CD4-positive, alpha-beta memory T cell (primary cell): ENCODE data around the gene COL28A1. TPM values are rescaled to one million over a fixed set of nuclear protein-coding genes. Genes with fewer than 3 reads are reported as not detected.
"Not testable (repeated sequence)": the region's sequence is repeated elsewhere in the genome, so short reads cannot be mapped to it uniquely, and the experiment has no call there.

Source experiments
- CTCF ChIA-PET: fragments of 350-600 bp; sonication (Branson Sonifier 250); formaldehyde crosslinking; loops from one replicate; lab custom pipeline; 2021; ENCODE audit warnings: inconsistent platforms; ENCODE audit not compliant: partially characterized antibody; lab: Charles Lee
- POLR2A ChIA-PET: fragments of 350-600 bp; sonication (Branson Sonifier 250); formaldehyde crosslinking; loops from one replicate; lab custom pipeline; 2021; ENCODE audit not compliant: partially characterized antibody; lab: Charles Lee
- DNase-seq, 5 donors: peaks; one replicate each; pipeline versions ENCODE4 v3.0.0 to v3.0.0-alpha.2; 2020 to 2022; ENCODE audit warnings: mixed read lengths in 1 of 5
- H3K27ac ChIP-seq: one replicate; pipeline ENCODE4 v1.7.0; 2013; ENCODE audit warnings: low read depth, low read length
- H3K27me3 ChIP-seq: 2 replicates; pipeline ENCODE4 v1.7.0; 2013; ENCODE audit warnings: mild to moderate bottlenecking, low read length, moderate library complexity; ENCODE audit not compliant: insufficient read depth
- H3K36me3 ChIP-seq: 2 replicates; pipeline ENCODE4 v1.7.0; 2013; ENCODE audit warnings: mild to moderate bottlenecking, low read length, moderate library complexity; ENCODE audit not compliant: insufficient read depth
- H3K4me1 ChIP-seq: 2 replicates; pipeline ENCODE4 v1.7.0; 2013; ENCODE audit warnings: mild to moderate bottlenecking, low read length, moderate library complexity; ENCODE audit not compliant: insufficient read depth
- H3K4me3 ChIP-seq, 2 donors: one replicate each; pipeline ENCODE4 v1.7.0; 2013; ENCODE audit warnings: low read length in 2 of 2, mild to moderate bottlenecking in 1 of 2
- H3K9me3 ChIP-seq, 2 donors: one replicate each; pipeline ENCODE4 v1.7.0; 2013; ENCODE audit warnings: low read length in 2 of 2, control low read depth in 1 of 2; ENCODE audit not compliant: control insufficient read depth in 1 of 2
- H3K27ac Mint-ChIP-seq, 7 donors: one replicate each; pipeline ENCODE4 v1.8.0; 2020 to 2021; ENCODE audit warnings: mixed read lengths in 7 of 7, mild to moderate bottlenecking in 6 of 7, inconsistent platforms in 3 of 7, moderate library complexity in 3 of 7
- H3K27me3 Mint-ChIP-seq, 2 donors: one replicate each; pipeline ENCODE4 v1.8.0; 2020 to 2021; ENCODE audit warnings: mixed read lengths in 2 of 2
- H3K36me3 Mint-ChIP-seq, 2 donors: one replicate each; pipeline ENCODE4 v1.8.0; 2020 to 2021; ENCODE audit warnings: mixed read lengths in 2 of 2, inconsistent platforms in 1 of 2, mild to moderate bottlenecking in 1 of 2
- H3K4me1 Mint-ChIP-seq, 4 donors: one replicate each; pipeline ENCODE4 v1.8.0; 2020 to 2021; ENCODE audit warnings: mixed read lengths in 4 of 4, mild to moderate bottlenecking in 1 of 4
- H3K4me3 Mint-ChIP-seq, 8 donors: one replicate each; pipeline ENCODE4 v1.8.0; 2020 to 2021; ENCODE audit warnings: mixed read lengths in 8 of 8, mild to moderate bottlenecking in 7 of 8, moderate library complexity in 6 of 8, inconsistent platforms in 3 of 8
- H3K9me3 Mint-ChIP-seq, 8 donors: one replicate each; pipeline ENCODE4 v1.8.0; 2020 to 2021; ENCODE audit warnings: mixed read lengths in 8 of 8, mild to moderate bottlenecking in 5 of 8, inconsistent platforms in 3 of 8, moderate library complexity in 1 of 8
- intact Hi-C: fragments of 100-400 bp; cut with micrococcal nuclease; formaldehyde crosslinking; loops from one replicate; pipeline ENCODE4 v1.15.1; 2023
- polyA plus RNA-seq, 2 donors: library from polyadenylated mRNA; unstranded; fragments of 300-500 nt; fragmentation: Illumina TruSeq; gene quantifications; one replicate each; pipeline ENCODE4 v1.2.3, GENCODE V29; 2021
- total RNA-seq, 2 experiments: library from RNA; stranded (reverse); gene quantifications; one replicate each; pipeline ENCODE4 v1.2.3, GENCODE V29; 2021

The COL28A1 gene
- total and polyA plus RNA-seq, 4 experiments from 2014 or later: 0.15 to 0.19 TPM; not detected in 2

DNA sequence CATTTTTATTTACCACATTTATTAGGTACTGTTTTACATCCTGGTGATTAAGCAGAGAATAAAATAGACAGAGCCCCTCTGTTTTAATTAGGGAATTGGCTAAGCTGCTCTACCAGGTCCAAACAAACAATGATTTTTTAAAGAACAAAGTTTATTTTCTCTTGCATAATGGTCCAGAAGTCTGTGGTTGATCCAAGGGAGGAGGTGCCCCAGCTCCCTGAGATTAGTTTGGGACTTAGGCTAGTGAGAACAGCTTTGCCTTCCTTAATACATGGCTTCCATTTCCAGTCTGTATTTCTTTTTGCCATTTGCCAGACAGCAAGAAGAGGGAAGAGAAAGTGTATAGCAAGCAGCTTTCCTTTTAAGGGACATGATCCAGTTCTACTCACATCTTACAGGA is 28.1 kb upstream of the COL28A1 start:
- Mint-ChIP-seq H3K36me3 (peaks cover 8 to 13% of the 10 kb centered on the region in 2 donors), H3K4me3 (no peak overlapping the region), H3K27me3 (peaks cover 0 to 1% of the 10 kb centered on the region in 2 donors), H3K9me3 (peaks cover 0 to 9% (median 5%) of the 10 kb centered on the region in 8 donors), H3K4me1 (peaks cover 13 to 20% (median 16%) of the 10 kb centered on the region in 4 donors), H3K27ac (no peak overlapping the region)
- H3K9me3 ChIP-seq: no peaks in the 10 kb centered on the region
- H3K27ac ChIP-seq: no peak overlapping the region
- H3K36me3 ChIP-seq: no peaks in the 10 kb centered on the region
- H3K27me3 ChIP-seq: no peaks in the 10 kb centered on the region
- CTCF ChIA-PET: interaction anchor here (1.2 kb wide), 1 partner anchor 382 kb away, joined by 3 read pairs; no protein-coding TSS in a partner anchor
- intact Hi-C loops: no loop called here
- DNase-seq: no peak
- peaks cover 30% of the 10 kb centered on the region for H3K4me1 ChIP-seq
- POLR2A ChIA-PET: interaction anchor here (1.5 kb wide), 1 partner anchor 77 kb away, joined by 3 read pairs; the partner anchor contains the start of gene UMAD1
- no peak overlapping the region for H3K4me3 ChIP-seq

DNA sequence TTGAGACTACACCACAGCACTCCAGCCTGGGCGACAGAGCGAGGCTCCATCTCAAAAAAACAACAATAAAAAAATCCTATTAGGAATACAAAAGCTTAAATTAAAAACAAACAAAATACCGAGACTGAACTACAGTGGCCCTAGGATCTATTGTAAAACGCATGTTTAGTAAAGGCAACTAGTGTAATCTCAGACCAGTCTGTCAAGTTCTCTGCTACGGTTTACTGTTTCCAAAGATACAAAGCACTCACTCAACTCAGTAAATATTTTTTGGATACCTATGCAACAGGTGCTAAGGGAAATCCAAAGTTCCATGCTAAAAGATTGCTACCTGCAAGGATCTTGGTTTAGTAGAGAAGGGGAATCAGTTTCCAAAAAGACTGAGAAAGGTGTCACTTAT is 27.6 kb upstream of the COL28A1 start:
- intact Hi-C loops: no loop called here
- peak overlapping the region in 1 of 7 donors; percentile 13 for H3K27ac Mint-ChIP-seq
- H3K27me3 Mint-ChIP-seq: peaks cover 0 to 1% of the 10 kb centered on the region in 2 donors
- ChIA-PET POLR2A (interaction anchor here (1.5 kb wide), 1 partner anchor 77 kb away, joined by 3 read pairs; the partner anchor contains the start of gene UMAD1), CTCF (interaction anchor here (1.2 kb wide), 1 partner anchor 381 kb away, joined by 3 read pairs; no protein-coding TSS in a partner anchor)
- peaks cover under 1 to 14% (median 9%) of the 10 kb centered on the region in 8 donors for H3K9me3 Mint-ChIP-seq
- no peak overlapping the region for H3K4me3 ChIP-seq
- no peaks in the 10 kb centered on the region for H3K9me3 ChIP-seq
- H3K36me3 ChIP-seq: no peaks in the 10 kb centered on the region
- H3K27ac ChIP-seq: no peak overlapping the region
- peaks cover 13 to 18% of the 10 kb centered on the region in 2 donors for H3K36me3 Mint-ChIP-seq
- H3K4me3 Mint-ChIP-seq: no peak overlapping the region
- no peaks in the 10 kb centered on the region for H3K27me3 ChIP-seq
- H3K4me1 ChIP-seq: peaks cover 24% of the 10 kb centered on the region
- H3K4me1 Mint-ChIP-seq: peaks cover 8 to 14% (median 11%) of the 10 kb centered on the region in 4 donors
- no peak for DNase-seq

DNA sequence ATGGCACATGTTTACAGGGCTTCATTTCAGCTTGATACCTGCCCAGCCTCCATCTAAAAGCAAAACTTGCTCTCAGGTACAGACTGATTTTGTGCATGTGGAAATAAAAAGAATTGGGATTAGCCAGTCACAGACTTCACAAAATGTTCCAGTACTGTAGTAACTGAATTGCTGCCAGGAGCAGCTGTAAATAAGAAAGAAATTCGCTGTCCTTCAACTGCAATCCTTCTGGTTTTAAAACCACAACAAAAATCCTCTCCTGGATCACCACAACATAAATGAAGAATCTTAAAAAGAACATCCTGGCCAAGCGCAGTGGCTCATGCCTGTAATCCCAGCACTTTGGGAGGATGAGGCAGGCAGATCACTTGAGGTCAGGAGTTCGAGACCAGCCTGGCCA is 27.1 kb upstream of the COL28A1 start:
- POLR2A ChIA-PET: no interaction called here
- Mint-ChIP-seq H3K4me3 (no peak overlapping the region), H3K27ac (no peak overlapping the region), H3K9me3 (peaks cover 3 to 17% (median 10%) of the 10 kb centered on the region in 8 donors), H3K4me1 (peaks cover 3 to 10% (median 5%) of the 10 kb centered on the region in 4 donors), H3K36me3 (peaks cover 15 to 19% of the 10 kb centered on the region in 2 donors), H3K27me3 (peaks cover 0 to 1% of the 10 kb centered on the region in 2 donors)
- Histone ChIP-seq H3K27me3 (no peaks in the 10 kb centered on the region), H3K9me3 (no peaks in the 10 kb centered on the region), H3K27ac (no peak overlapping the region), H3K4me3 (no peak overlapping the region), H3K4me1 (peaks cover 19% of the 10 kb centered on the region), H3K36me3 (no peaks in the 10 kb centered on the region)
- intact Hi-C loops: no loop called here
- no peak for DNase-seq
- CTCF ChIA-PET: no interaction called here

DNA sequence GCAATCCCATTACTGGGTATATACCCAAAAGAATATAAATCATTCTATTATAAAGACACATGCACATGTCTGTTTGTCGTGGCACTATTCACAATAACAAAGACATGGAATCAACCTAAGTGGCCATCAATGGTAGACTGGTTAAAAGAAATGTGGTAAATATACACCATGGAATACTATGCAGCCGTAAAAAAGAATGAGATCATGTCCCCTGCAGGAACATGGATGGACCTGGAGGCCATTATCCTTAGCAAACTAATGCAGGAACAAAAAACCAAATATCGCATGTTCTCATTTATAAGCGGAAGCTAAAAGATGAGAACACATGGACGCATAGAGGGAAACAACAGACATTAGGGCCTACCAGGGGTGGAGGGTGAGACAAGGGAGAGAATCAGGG is 25.9 kb upstream of the COL28A1 start:
- CTCF ChIA-PET, H3K27me3 ChIP-seq, H3K4me3 ChIP-seq, intact Hi-C loops, H3K4me1 Mint-ChIP-seq, H3K27ac ChIP-seq, H3K27me3 Mint-ChIP-seq, H3K36me3 ChIP-seq, H3K4me3 Mint-ChIP-seq, H3K27ac Mint-ChIP-seq, POLR2A ChIA-PET, DNase-seq, H3K9me3 ChIP-seq: not testable (repeated sequence)
- peaks cover 16% of the 10 kb centered on the region for H3K4me1 ChIP-seq
- Mint-ChIP-seq H3K36me3 (peaks cover 14 to 23% of the 10 kb centered on the region in 2 donors), H3K9me3 (peaks cover 3 to 21% (median 10%) of the 10 kb centered on the region in 8 donors)

DNA sequence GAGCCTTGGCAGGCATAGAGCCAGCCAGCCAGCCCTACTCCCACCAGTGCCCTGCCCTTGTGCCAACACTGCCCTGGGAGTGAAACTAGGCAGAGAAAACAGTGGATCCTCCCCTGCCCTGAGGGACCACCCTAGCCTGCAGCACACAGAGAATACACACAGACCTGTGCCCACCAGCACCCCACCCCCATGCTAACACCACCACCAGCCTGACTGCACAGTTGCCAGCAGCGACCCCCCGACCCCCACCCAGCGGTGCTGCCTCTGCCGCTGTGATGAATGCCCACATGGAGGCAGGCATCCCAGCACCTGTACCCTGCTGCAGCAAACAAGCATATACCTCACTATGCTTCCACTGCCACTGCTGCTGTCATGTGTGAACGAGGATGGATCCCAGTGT is 21.6 kb upstream of the COL28A1 start:
- Mint-ChIP-seq H3K4me3 (peak overlapping the region in 1 of 8 donors; percentile 43), H3K4me1 (peaks cover 0 to 3% (median 0%) of the 10 kb centered on the region in 4 donors), H3K27me3 (peaks cover 1 to 2% of the 10 kb centered on the region in 2 donors), H3K36me3 (peaks cover 14 to 29% of the 10 kb centered on the region in 2 donors), H3K9me3 (peaks cover 3 to 21% (median 10%) of the 10 kb centered on the region in 8 donors), H3K27ac (no peak overlapping the region)
- H3K9me3 ChIP-seq: no peaks in the 10 kb centered on the region
- CTCF ChIA-PET: no interaction called here
- DNase-seq: no peak
- H3K36me3 ChIP-seq: no peaks in the 10 kb centered on the region
- no peak overlapping the region for H3K27ac ChIP-seq
- H3K27me3 ChIP-seq: no peaks in the 10 kb centered on the region
- intact Hi-C loops: no loop called here
- no peaks in the 10 kb centered on the region for H3K4me1 ChIP-seq
- POLR2A ChIA-PET: no interaction called here
- H3K4me3 ChIP-seq: no peak overlapping the region

DNA sequence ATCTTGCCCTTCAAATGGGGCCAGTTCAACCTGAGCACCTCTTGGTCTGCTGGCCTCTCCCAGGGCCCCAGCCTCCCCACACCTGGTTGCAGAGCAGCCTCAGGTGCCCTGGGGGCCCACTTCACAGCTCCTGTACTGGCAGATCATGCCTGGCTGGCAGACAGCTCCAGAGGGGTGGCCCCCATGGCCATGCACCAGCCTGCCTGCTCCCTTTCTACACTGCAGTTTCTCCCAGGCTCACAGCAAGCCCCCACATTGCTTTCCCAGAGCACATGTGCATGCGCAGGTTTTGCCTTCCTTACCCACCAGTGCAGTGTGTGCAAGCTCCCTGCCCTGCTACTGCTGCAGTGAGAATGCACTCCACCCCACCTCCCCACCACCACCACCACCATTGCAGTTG is 21.2 kb upstream of the COL28A1 start:
- peaks cover 1 to 2% of the 10 kb centered on the region in 2 donors for H3K27me3 Mint-ChIP-seq
- Histone ChIP-seq H3K27ac (no peak overlapping the region), H3K4me1 (no peaks in the 10 kb centered on the region), H3K36me3 (no peaks in the 10 kb centered on the region), H3K4me3 (no peak overlapping the region), H3K27me3 (no peaks in the 10 kb centered on the region), H3K9me3 (no peaks in the 10 kb centered on the region)
- peaks cover 0 to 3% (median 0%) of the 10 kb centered on the region in 4 donors for H3K4me1 Mint-ChIP-seq
- H3K27ac Mint-ChIP-seq: no peak overlapping the region
- peaks cover 14 to 29% of the 10 kb centered on the region in 2 donors for H3K36me3 Mint-ChIP-seq
- ChIA-PET POLR2A (no interaction called here), CTCF (no interaction called here)
- no peak for DNase-seq
- peaks cover 3 to 21% (median 10%) of the 10 kb centered on the region in 8 donors for H3K9me3 Mint-ChIP-seq
- H3K4me3 Mint-ChIP-seq: no peak overlapping the region
- intact Hi-C loops: no loop called here

DNA sequence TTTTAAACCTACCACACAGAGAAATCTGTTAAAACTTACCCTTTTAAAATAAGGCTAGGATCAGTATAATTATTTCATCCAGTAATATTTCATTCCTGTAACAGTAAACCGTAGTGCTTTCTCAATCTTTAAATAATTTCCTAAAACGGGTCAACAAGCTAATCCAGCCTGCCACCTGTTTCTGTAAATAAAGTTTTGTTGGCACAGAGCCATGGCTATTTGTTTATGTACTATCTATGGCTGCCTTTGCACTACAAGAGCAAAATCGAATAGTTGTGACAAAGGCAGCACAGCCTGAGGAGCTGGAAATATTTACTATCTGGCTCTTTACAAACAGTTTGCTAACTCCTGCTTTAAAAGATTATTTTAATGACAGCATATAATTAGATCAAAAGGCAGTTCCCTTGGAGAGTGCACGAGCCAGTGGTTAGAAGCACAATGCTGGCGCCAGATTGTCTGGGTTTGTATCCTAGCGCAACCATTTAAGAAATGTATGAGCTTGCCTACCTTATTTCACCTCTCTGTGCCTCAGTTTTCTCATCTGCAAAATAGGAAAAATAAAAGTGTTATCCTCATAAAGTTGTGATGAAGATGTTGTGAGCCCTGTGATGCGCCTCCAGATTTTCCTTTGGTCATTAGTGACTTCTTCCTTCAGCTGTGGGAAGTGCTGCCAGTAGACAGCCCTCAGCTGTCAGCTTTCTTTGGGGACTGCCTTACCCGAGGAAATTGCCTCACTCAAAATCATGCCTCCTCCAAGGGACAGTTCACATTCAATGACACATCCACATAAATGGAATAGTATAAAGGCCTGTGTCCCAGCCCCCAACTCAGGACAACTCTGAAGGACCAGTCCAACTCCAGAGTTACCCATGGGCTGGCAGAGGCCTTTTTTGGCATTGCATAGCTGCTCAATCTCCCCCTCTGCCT is 19.2 kb upstream of the COL28A1 start:
- H3K27ac Mint-ChIP-seq: no peak overlapping the region
- H3K4me1 ChIP-seq: no peaks in the 10 kb centered on the region
- ChIA-PET POLR2A (interaction anchor here (0.6 kb wide), 1 partner anchor 91 kb away, joined by 4 read pairs; no protein-coding TSS in a partner anchor), CTCF (interaction anchor here (1.0 kb wide), 1 partner anchor 452 kb away, joined by 3 read pairs; no protein-coding TSS in a partner anchor)
- no peak overlapping the region for H3K4me3 ChIP-seq
- H3K36me3 ChIP-seq: no peaks in the 10 kb centered on the region
- no peaks in the 10 kb centered on the region for H3K9me3 ChIP-seq
- peaks cover 3 to 21% (median 10%) of the 10 kb centered on the region in 8 donors for H3K9me3 Mint-ChIP-seq
- peaks cover 1 to 2% of the 10 kb centered on the region in 2 donors for H3K27me3 Mint-ChIP-seq
- H3K4me3 Mint-ChIP-seq: no peak overlapping the region
- no peak overlapping the region for H3K27ac ChIP-seq
- H3K27me3 ChIP-seq: no peaks in the 10 kb centered on the region
- DNase-seq: no peak
- peaks cover 11 to 27% of the 10 kb centered on the region in 2 donors for H3K36me3 Mint-ChIP-seq
- no peaks in the 10 kb centered on the region for H3K4me1 Mint-ChIP-seq
- intact Hi-C loops: no loop called here
